Stimulated activated CD4-positive, alpha-beta T cell treated with anti-CD3 and anti-CD28 coated beads, Interleukin-1b, Interleukin-23, amount 100 ng/mL, for 4 hours (primary cell): ENCODE measurements around the gene LUC7L2.
"Not testable (repeated sequence)": the region's sequence is repeated elsewhere in the genome, so short reads cannot be mapped to it uniquely, and the experiment has no call there.

ENCODE experiments used
- DNase-seq, 2 donors: peaks; one replicate each; pipeline ENCODE4 v3.0.0-alpha.2; 2020; ENCODE audit warnings: low read depth in 2 of 2

LUC7L2 gene

GRCh38 chr7:139357729-139358506 lies 1.8 kb upstream of the LUC7L2 start:
- DNase-seq = not testable (repeated sequence)

GRCh38 chr7:139358541-139359365 lies 941 bp upstream of the LUC7L2 start:
- DNase-seq = peak in 1 of 2 donors; percentile 27

GRCh38 chr7:139360210-139360947 lies 685 bp downstream of the LUC7L2 start:
- DNase-seq = peak; percentile 96

GRCh38 chr7:139360948-139361307 lies 1.2 kb downstream of the LUC7L2 start:
- no peak for DNase-seq

- DNase-seq = no peak
These were observed 1.8 kb downstream of the LUC7L2 start for GRCh38 chr7:139361523-139361922.

- no peak for DNase-seq
These were observed 2.6 kb downstream of the LUC7L2 start for GRCh38 chr7:139362302-139362701.

- no peak for DNase-seq
These were observed 3.3 kb downstream of the LUC7L2 start for GRCh38 chr7:139362981-139363380.

GRCh38 chr7:139365336-139365735 lies 5.6 kb downstream of the LUC7L2 start:
- DNase-seq = no peak

- DNase-seq = no peak
These were observed 6.7 kb downstream of the LUC7L2 start for GRCh38 chr7:139366400-139366799.

GRCh38 chr7:139367438-139368155 lies 7.9 kb downstream of the LUC7L2 start:
- DNase-seq = no peak

- DNase-seq = no peak
These were observed 10.7 kb downstream of the LUC7L2 start for GRCh38 chr7:139370301-139370942.

GRCh38 chr7:139370943-139371313 lies 11.2 kb downstream of the LUC7L2 start:
- DNase-seq = no peak

GRCh38 chr7:139374246-139374645 lies 14.6 kb downstream of the LUC7L2 start:
- no peak for DNase-seq

- DNase-seq = no peak
These were observed 22.7 kb downstream of the LUC7L2 start for GRCh38 chr7:139382439-139382838.

- DNase-seq = no peak
These were observed 24.9 kb downstream of the LUC7L2 start for GRCh38 chr7:139384611-139385010.

- no peak for DNase-seq
These were observed 27.9 kb downstream of the LUC7L2 start for GRCh38 chr7:139387594-139387993.

- no peak for DNase-seq
These were observed 29.4 kb downstream of the LUC7L2 start for GRCh38 chr7:139389091-139389490.

- DNase-seq = no peak
These were observed 30.1 kb downstream of the LUC7L2 start for GRCh38 chr7:139389774-139390173.

- DNase-seq = no peak
These were observed 34.0 kb downstream of the LUC7L2 start for GRCh38 chr7:139393621-139394211.

- no peak for DNase-seq
These were observed 34.8 kb downstream of the LUC7L2 start for GRCh38 chr7:139394540-139394939.
